ENCODE measurements around the gene HSPA1A. TPM values are rescaled to one million over a fixed set of nuclear protein-coding genes. Genes with fewer than 3 reads are reported as not detected.

HSPA1A gene
- total and polyA plus RNA-seq, 9 of the 15 experiments (the other 6 are each of a cell fraction or from before 2014, with no cell fraction given): 2.2 to 273 (median 107) TPM

DNA sequence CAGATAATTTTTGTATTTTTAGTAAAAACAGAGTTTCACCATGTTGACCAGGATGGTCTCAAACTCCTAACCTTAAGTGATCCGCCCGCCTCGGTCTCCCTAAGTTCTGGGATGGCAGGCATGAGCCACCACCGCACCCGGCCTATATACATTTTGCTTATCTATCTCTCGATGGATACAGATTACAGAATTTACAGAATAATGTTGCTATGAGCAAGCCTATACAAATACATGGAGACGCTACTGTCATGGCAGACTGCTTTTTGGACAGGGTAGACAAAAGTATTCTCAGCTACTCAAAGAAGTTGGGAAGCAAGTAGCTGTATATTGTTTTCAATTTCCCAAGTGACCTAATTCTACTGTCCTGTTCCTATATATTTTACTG, 1.9 kb upstream of the HSPA1A start (continued):
- TF ChIP-seq ZNF592 (IDR thresholded peaks at IDR 0.05): no peak
- no peak for TF ChIP-seq CLOCK (CRISPR knock-in tag; IDR thresholded peaks at IDR 0.05; ENCODE audit: borderline replicate concordance)
- TF ChIP-seq, protein P1, sequence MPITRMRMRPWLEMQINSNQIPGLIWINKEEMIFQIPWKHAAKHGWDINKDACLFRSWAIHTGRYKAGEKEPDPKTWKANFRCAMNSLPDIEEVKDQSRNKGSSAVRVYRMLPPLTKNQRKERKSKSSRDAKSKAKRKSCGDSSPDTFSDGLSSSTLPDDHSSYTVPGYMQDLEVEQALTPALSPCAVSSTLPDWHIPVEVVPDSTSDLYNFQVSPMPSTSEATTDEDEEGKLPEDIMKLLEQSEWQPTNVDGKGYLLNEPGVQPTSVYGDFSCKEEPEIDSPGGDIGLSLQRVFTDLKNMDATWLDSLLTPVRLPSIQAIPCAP (CRISPR knock-in tag; IDR thresholded peaks at IDR 0.05; ENCODE audit: borderline replicate concordance): peak; percentile 54; the same call in 1 of the 2 replicates
- 0 out of 2 replicates have a peak, but pooled peaks have one; percentile 46 for TF ChIP-seq ZNF766 (CRISPR knock-in tag; conservative IDR thresholded peaks at IDR 0.05)
- TF ChIP-seq PTTG1 (tag; IDR thresholded peaks at IDR 0.05; ENCODE audit: low read depth): 0 out of 2 replicates have a peak, but pooled peaks have one; percentile 13
- peak in 1 of 2 experiments; percentile 67; a peak in 1 of 4 replicates for TF ChIP-seq ZNF639 (CRISPR knock-in tag; conservative IDR thresholded peaks at IDR 0.05 in 1 of 2, IDR thresholded peaks at IDR 0.05 in 1 of 2)
- TF ChIP-seq, protein P2, sequence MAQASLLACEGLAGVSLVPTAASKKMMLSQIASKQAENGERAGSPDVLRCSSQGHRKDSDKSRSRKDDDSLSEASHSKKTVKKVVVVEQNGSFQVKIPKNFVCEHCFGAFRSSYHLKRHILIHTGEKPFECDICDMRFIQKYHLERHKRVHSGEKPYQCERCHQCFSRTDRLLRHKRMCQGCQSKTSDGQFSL (CRISPR knock-in tag; IDR thresholded peaks at IDR 0.05): peak; percentile 47; the same call in 1 of the 2 replicates
- TF ChIP-seq, protein P2 (tag; IDR thresholded peaks at IDR 0.05): peak; percentile 17 to 19; a peak in 1 of 4 replicates
- peak; percentile 70; the same call in 1 of the 2 replicates for TF ChIP-seq GTF2A2 (tag; IDR thresholded peaks at IDR 0.05)
- no peak for TF ChIP-seq ZNF644 (tag; IDR thresholded peaks at IDR 0.05; ENCODE audit: low read depth)
- no peak for TF ChIP-seq NR4A1 (CRISPR knock-in tag; IDR thresholded peaks at IDR 0.05)
- TF ChIP-seq NR4A1 (tag; IDR thresholded peaks at IDR 0.05): peak; percentile 80; the same call in 1 of the 2 replicates
